ENCODE data around the gene RUSF1.

RUSF1 gene

GRCh38 chr16:31467151-31467773 lies 40.9 kb downstream of the RUSF1 start:
- DNase-seq = no peak

DNA sequence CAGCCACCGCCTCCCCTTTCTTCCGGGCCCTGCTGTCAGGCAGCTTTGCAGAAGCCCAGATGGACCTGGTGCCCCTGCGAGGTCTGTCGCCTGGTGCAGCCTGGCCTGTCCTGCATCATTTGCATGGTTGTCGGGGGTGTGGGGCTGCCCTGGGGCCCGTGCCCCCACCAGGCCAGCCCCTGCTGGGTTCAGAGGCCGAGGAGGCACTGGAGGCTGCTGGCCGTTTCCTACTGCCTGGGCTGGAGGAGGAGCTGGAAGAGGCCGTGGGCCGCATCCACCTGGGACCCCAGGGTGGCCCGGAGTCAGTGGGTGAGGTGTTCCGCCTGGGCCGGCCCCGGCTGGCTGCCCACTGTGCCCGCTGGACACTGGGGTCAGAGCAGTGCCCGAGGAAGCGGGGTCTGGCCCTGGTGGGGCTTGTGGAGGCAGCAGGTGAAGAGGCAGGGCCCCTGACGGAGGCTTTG lies 41.8 kb downstream of the RUSF1 start:
- DNase-seq = no peak

DNA sequence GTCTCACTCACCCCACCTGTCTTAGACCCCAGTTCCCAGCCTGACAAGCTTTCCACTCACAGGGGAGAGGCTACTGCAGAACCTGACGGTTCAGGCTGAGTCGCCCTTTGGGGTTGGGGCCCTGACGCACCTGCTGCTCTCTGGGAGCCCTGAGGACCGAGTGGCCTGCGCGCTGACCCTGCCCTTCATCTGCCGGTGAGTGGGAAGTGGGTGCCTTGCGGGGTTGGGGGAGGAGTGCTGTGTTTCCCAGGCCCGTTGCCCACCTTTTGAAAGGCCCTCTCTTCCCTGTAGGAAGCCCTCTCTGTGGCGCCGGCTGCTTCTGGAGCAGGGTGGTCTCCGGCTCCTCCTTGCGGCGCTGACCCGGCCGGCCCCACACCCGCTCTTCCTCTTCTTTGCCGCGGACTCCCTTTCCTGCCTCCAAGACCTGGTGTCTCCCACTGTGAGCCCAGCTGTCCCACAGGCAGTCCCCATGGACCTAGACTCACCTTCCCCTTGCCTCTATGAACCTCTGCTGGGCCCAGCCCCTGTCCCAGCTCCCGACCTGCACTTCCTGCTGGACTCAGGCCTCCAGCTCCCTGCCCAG lies 42.3 kb downstream of the RUSF1 start:
- no peak for DNase-seq

DNA sequence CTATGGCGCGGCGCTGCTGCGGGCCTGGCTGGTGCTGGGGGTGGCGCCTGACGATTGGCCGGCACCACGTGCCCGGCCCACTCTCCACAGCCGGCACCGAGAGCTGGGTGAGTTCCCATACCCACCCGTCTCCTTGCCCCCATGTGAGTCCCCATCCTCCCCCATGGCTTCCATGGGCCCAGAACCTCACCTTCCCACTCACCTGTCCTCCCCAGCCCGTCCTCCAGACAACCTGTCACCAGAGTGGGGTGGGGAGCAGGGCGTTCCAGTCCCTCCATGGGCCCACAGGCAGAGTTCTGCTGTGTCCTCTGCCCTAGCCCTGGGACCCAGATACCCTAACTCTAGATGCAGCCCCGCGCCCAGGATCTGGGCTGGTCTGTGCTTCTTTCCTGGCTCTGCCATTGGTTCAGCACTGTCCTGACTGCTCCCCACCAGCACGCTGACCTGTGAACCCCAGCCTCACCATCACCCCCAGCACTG lies 43.4 kb downstream of the RUSF1 start:
- no peak for DNase-seq

GRCh38 chr16:31464348-31464769 lies 43.8 kb downstream of the RUSF1 start:
- no peak for DNase-seq

DNA sequence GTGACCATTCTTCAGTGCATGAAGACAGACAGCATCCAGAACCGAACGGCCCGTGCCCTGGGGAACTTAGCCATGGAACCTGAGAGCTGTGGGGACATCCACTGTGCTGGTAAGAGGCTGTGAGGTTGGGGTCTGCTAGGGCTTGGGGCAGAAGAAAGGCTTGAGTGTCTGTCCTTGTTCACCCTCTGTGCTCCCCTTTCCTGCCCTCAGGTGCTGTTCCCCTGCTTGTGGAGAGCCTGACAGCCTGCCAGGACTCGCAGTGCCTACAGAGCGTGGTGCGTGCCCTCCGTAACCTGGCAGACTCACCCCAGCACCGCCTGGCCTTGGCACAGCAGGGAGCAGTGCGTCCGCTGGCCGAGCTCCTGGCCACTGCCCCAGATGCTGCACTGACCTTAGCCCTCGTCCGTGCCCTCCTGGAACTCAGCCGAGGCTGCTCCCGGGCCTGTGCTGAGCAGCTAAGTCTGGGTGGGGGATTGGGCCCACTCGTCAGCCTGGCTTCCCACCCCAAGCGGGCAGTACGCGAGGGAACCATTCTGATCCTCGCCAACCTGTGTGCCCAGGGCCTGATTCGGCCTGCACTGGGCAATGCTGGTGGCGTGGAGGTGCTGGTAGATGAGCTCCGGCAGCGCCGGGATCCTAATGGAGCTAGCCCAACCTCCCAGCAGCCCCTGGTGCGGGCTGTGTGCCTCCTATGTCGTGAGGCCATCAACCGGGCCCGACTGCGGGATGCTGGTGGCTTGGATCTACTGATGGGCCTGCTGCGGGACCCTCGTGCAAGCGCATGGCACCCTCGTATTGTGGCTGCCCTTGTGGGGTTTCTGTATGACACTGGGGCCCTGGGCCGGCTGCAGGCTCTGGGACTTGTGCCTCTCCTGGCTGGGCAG lies 46.0 kb downstream of the RUSF1 start:
- no peak for DNase-seq

DNA sequence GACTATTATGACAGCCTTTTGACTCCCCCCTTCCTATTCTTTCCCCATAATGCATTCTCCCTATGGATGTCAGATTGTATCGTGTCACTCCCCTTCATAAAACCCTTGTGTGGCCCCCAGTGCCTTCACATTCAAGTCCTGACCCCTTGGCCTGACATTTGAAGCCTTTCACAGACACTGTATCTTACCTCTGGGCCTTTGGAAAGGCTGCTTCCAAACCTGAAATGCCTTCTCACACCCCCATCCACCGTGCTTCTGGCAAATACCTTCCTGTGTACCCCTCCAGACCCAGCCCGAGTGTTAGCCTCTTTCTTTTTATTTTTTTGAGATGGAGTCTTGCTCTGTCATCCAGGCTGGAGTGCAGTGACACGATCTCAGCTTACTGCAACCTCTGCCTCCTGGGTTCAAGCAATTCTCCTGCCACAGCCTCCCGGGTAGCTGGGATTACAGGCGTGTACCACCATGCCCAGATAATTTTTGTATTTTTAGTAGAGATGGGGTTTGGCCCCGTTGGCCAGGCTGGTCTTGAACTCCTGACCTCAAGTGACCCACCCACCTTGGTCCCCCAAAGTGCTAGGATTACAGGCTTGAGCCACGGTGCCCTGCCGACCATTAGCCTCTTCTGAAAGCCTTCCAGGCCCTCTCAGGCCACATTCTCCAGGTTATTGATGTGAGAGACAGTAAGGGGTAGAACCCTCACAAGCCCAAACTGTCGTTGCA lies 46.8 kb downstream of the RUSF1 start:
- DNase-seq = no peak

DNA sequence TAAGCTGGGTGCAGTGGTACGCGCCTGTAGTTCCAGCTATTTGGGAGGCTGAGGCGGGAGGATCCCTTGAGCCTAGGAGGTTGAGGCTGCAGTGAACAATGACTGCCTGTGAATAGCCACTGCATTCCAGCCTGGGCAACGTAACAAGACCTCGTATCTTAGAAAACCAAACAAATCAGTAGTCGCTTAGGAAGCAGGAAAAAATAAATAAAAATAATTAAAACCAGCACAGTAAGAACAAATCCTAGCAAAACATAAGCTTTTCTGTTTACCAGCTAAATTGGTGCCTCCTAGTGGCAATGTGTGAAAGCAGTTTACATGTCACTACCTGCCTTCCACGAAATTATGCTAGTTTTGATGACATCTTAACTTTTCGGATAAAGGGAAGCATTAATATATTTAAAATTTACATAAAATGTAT lies 47.6 kb downstream of the RUSF1 start:
- no peak for DNase-seq

- peak; percentile 100 for DNase-seq
Observed at GRCh38 chr16:31459687-31460581, 48.3 kb downstream of the RUSF1 start.

- DNase-seq = peak; percentile 98
Observed at GRCh38 chr16:31458844-31459686, 49.1 kb downstream of the RUSF1 start, which contains the start of gene ARMC5. ARMC5 (plus strand) TSS chr16:31459501; CDS start chr16:31459525, 24 bp downstream.

DNA sequence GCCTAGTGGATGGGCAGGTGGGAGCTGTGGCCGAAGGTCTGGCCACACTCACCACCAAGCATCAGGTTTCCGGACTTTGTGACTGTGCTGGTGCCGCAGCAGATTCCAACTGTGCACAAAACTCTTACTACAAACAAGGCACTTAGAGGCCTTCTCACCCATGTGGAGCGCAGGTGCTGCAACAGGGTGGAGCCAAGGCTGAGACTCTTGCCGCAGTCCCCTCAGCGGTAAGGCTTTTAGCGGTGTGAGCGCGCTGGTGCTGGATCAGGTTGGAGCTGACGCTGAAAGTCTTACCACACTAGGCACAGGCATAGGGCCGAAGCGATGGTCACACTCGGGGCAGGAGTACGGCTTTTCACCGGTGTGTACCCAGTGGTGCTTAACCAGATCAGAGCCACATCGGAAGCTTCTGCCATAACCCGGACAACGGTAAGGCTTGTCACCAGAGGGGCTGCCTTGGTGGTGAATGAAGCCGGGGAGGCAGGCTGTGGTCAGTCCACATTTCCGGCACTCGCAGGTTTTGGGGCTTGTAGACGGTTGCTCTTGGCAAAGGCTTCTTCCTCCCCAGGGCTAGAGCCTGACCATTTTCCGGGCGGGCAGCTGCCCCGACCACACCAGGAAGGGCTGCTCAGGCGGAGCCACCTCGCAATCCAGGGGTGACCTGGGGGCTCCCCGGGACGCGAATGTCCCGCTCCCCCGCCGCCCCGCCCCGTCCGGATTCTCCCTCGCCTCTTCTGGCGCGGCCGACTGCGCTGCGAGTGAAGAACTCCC lies 49.9 kb downstream of the RUSF1 start:
- peak; percentile 69 for DNase-seq

DNA sequence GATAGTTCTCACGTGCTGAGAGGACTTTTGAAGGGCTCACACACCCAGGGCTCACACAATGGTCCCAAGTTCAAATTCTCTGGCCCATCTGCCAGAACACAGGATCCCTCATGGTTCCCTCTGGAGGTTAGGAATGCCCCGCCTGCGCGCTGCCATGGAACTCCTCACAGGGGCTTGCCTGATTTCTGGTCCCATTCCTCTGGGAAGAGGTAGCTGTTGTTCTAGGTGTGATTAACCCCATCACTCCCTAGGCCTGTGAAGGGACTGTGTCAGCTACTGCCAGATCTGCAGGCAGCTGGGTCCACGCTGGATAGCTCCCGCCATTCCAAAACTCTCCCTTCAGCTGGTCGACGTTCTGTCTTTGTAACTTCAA lies 51.2 kb downstream of the RUSF1 start:
- no peak for DNase-seq

DNA sequence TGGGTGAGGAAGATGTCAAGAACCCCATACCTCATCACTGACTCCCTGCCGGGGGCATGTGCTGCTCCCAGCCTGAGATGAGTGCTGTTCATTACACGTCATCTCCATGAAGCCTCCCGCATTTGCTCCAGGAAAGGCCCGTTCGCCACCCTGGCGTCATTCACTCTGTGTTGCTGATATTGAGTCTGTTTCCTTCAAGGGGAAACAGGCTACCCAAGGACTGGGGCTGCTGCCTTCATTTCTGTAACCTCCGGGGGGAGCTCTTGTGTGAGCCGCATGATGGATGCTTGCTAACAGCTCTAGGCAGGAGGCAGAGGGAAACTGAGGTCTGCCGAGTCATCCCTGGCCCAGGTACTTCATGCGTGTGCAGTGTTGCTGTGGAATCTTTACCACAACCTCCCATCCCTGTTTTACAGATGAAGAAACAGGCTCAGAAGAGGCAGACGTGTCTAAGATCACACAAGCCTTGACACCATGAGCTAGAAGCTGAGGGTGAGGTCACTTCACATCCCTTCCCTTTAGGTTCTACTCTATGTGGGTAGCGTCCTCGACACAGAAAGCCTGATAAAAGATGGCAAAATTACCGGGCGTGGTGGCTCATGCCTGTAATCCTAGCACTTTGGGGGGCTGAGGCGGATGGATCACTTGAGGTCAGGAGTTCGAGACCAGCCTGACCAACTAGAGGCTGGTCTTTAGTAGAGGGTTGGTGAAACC lies 52.4 kb downstream of the RUSF1 start:
- peak; percentile 62 for DNase-seq

- no peak for DNase-seq
Observed at GRCh38 chr16:31453255-31454204, 54.7 kb downstream of the RUSF1 start.

DNA sequence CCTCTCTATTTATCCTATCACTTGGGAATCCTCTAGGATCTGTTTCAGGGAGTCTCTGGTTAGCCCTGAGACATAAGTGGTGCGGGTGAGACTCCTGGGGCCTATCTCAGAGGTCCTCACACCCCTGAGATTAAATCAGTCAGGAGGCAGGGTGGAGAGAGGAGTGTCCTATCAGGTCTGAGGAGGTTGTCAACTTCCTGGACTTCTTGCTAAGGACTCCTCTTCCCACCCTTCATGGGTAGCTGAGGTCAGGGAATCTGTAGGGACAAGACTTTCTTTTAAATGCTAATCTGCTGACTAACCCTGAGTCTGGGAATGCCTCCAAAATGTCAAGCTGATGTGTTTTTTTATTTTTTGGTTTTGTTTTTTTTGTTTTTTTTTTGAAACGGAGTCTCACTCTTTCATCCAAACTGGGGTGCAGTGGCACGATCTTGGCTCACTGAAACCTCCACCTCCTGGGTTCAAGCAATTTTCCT lies 55.5 kb downstream of the RUSF1 start:
- DNase-seq = no peak

- DNase-seq = peak; percentile 41
Observed at GRCh38 chr16:31451681-31452351, 56.4 kb downstream of the RUSF1 start.

DNA sequence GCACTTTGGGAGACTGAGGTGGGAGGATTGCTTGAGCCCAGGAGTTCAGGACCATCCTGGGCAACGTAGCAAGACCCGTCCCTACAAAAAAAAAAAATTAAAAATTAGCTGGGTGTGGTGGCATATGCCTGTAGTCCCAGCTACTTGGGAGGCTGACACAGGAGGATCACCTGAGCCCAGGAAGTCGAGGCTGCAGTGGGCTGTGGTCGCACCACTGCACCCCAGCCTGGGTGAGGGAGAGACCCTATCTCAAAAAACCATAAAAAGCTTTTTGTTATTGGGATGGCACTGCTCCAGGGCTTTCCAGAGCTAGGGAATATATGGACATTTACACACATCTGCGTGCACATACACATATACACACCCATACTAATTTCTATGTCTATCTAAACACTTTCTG lies 57.0 kb downstream of the RUSF1 start:
- no peak for DNase-seq

Data from activated CD4-positive, alpha-beta T cell treated with anti-CD3 and anti-CD28 coated beads for 48 hours (primary cell).